ENCODE measurements around the gene ADAM23.
"Not testable (repeated sequence)": the region's sequence is repeated elsewhere in the genome, so short reads cannot be mapped to it uniquely, and the experiment has no call there.

Gene ADAM23, protein sequence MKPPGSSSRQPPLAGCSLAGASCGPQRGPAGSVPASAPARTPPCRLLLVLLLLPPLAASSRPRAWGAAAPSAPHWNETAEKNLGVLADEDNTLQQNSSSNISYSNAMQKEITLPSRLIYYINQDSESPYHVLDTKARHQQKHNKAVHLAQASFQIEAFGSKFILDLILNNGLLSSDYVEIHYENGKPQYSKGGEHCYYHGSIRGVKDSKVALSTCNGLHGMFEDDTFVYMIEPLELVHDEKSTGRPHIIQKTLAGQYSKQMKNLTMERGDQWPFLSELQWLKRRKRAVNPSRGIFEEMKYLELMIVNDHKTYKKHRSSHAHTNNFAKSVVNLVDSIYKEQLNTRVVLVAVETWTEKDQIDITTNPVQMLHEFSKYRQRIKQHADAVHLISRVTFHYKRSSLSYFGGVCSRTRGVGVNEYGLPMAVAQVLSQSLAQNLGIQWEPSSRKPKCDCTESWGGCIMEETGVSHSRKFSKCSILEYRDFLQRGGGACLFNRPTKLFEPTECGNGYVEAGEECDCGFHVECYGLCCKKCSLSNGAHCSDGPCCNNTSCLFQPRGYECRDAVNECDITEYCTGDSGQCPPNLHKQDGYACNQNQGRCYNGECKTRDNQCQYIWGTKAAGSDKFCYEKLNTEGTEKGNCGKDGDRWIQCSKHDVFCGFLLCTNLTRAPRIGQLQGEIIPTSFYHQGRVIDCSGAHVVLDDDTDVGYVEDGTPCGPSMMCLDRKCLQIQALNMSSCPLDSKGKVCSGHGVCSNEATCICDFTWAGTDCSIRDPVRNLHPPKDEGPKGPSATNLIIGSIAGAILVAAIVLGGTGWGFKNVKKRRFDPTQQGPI

GRCh38 chr2:206442833-206443734 is at the start of gene ADAM23:
Gene ADAM23, plus strand, starts transcription at chr2:206443532. Its CDS starts 335 bp downstream, at chr2:206443867.
- peaks cover 18 to 37% (median 33%) of the 10 kb centered on the region in 5 donors for H3K27me3 ChIP-seq (ENCODE audit: control insufficient read depth in 5 of 5, insufficient read depth in 4 of 5, low read length in 5 of 5)
- no peak within 1 kb of the TSS for H3K9ac ChIP-seq (ENCODE audit: low read length in 5 of 5)
- H3K27ac ChIP-seq (ENCODE audit: low read depth, low read length), result no peak within 1 kb of the TSS
- no peaks in the 10 kb centered on the region for H3K9me3 ChIP-seq (ENCODE audit: control insufficient read depth in 5 of 5, low read length in 5 of 5)
- H3K4me1 ChIP-seq (ENCODE audit: control insufficient read depth in 5 of 5, insufficient read depth in 5 of 5, low read length in 5 of 5), result peaks cover 0 to 16% (median 14%) of the 10 kb centered on the region in 5 donors
- H3K4me3 ChIP-seq (ENCODE audit: low read depth in 1 of 5, low read length in 5 of 5), result peak within 1 kb of the TSS in 4 of 5 donors; percentile 48 to 59 (median 56)
- no peaks in the 10 kb centered on the region for H3K36me3 ChIP-seq (ENCODE audit: control insufficient read depth in 5 of 5, insufficient read depth in 5 of 5, low read length in 5 of 5)

DNA sequence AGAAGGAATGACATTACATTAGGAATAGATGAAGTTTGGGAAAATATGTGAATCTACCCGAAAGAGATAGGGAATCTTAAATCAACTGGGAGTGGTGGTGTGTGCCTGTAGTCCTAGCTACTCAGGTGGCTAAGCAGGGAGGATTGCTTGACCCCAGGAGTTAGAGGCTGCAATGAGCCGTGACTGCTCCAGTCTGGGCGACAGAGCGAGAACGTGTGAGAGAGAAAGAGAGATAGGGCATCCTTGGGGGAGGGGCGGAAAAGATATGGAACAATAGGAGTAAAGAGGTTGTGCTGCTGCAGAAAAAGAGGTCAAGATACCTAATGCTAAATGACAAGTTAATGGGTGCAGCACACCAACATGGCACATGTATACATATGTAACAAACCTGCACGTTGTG is 47.1 kb upstream of the ADAM23 start:
- no peaks in the 10 kb centered on the region for H3K9me3 ChIP-seq (ENCODE audit: control insufficient read depth in 5 of 5, low read length in 5 of 5)
- H3K9ac ChIP-seq (ENCODE audit: low read length in 5 of 5), result no peak overlapping the region
- H3K4me3 ChIP-seq (ENCODE audit: low read depth in 1 of 5, low read length in 5 of 5), result no peak overlapping the region
- no peaks in the 10 kb centered on the region for H3K36me3 ChIP-seq (ENCODE audit: control insufficient read depth in 5 of 5, insufficient read depth in 5 of 5, low read length in 5 of 5)
- H3K27ac ChIP-seq (ENCODE audit: low read depth, low read length), result no peak overlapping the region
- H3K4me1 ChIP-seq (ENCODE audit: control insufficient read depth in 5 of 5, insufficient read depth in 5 of 5, low read length in 5 of 5), result no peaks in the 10 kb centered on the region
- no peaks in the 10 kb centered on the region for H3K27me3 ChIP-seq (ENCODE audit: control insufficient read depth in 5 of 5, insufficient read depth in 4 of 5, low read length in 5 of 5)

- H3K36me3 ChIP-seq (ENCODE audit: control insufficient read depth in 5 of 5, insufficient read depth in 5 of 5, low read length in 5 of 5); H3K9me3 ChIP-seq (ENCODE audit: control insufficient read depth in 5 of 5, low read length in 5 of 5); H3K27me3 ChIP-seq (ENCODE audit: control insufficient read depth in 5 of 5, insufficient read depth in 4 of 5, low read length in 5 of 5); H3K4me3 ChIP-seq (ENCODE audit: low read depth in 1 of 5, low read length in 5 of 5); H3K9ac ChIP-seq (ENCODE audit: low read length in 5 of 5); H3K4me1 ChIP-seq (ENCODE audit: control insufficient read depth in 5 of 5, insufficient read depth in 5 of 5, low read length in 5 of 5); H3K27ac ChIP-seq (ENCODE audit: low read depth, low read length): not testable (repeated sequence)
Observed at GRCh38 chr2:206402956-206403569, 40.3 kb upstream of the ADAM23 start.

DNA sequence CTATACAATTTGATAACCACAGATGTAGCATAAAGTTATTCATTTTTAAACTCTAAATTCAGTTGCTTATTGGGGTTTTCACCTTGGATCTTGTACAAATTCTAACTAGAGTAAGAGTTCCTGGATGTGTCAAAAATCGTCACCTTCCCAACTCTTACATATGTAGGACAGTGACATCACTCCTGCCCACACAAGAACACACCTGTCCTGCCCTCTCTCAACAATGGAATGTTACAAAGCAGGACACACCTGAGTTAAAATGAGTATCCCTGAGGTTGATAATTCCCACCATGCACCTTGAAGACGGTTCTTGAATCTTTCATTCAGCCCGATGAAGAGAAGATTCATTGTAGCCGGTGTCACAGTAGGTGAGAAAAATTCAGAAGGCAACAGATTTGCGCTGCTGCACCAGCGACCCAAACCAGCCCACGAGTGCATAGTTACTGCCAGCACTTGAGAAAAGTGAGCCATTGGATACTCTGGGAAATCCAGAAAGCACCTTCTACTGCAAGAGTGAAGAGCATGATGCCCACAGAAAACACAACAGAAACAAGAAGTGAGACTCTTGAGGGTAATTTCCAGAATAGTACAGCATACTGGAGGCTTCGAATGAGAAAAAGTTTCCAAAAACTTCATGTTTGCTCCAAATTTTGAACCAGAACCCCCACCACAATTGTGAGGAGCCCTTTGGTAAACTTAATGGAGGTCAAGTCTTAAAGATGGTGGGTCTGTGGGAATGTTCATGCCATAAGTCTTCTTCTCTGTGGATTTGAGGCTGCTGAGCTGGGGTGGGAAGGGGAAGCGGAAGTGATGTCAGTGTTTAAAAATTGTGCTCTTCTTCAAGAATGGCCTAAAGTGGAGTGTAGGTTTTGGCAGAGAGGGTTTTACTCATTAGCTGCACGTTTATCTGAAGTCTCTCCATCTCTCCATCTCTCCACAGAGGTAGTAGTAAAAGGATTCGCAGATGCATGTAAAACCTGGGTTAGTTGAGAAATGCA is 34.7 kb upstream of the ADAM23 start:
- no peak overlapping the region for H3K4me3 ChIP-seq (ENCODE audit: low read depth in 1 of 5, low read length in 5 of 5)
- H3K27ac ChIP-seq (ENCODE audit: low read depth, low read length), result no peak overlapping the region
- no peaks in the 10 kb centered on the region for H3K27me3 ChIP-seq (ENCODE audit: control insufficient read depth in 5 of 5, insufficient read depth in 4 of 5, low read length in 5 of 5)
- no peaks in the 10 kb centered on the region for H3K36me3 ChIP-seq (ENCODE audit: control insufficient read depth in 5 of 5, insufficient read depth in 5 of 5, low read length in 5 of 5)
- peaks cover 0 to 7% (median 2%) of the 10 kb centered on the region in 5 donors for H3K9me3 ChIP-seq (ENCODE audit: control insufficient read depth in 5 of 5, low read length in 5 of 5)
- no peaks in the 10 kb centered on the region for H3K4me1 ChIP-seq (ENCODE audit: control insufficient read depth in 5 of 5, insufficient read depth in 5 of 5, low read length in 5 of 5)
- no peak overlapping the region for H3K9ac ChIP-seq (ENCODE audit: low read length in 5 of 5)

- Histone ChIP-seq H3K36me3 (ENCODE audit: control insufficient read depth in 5 of 5, insufficient read depth in 5 of 5, low read length in 5 of 5) (no peaks in the 10 kb centered on the region), H3K9me3 (ENCODE audit: control insufficient read depth in 5 of 5, low read length in 5 of 5) (peaks cover 0 to 7% (median 2%) of the 10 kb centered on the region in 5 donors), H3K4me3 (ENCODE audit: low read depth in 1 of 5, low read length in 5 of 5) (no peak overlapping the region), H3K27me3 (ENCODE audit: control insufficient read depth in 5 of 5, insufficient read depth in 4 of 5, low read length in 5 of 5) (no peaks in the 10 kb centered on the region), H3K27ac (ENCODE audit: low read depth, low read length) (no peak overlapping the region), H3K4me1 (ENCODE audit: control insufficient read depth in 5 of 5, insufficient read depth in 5 of 5, low read length in 5 of 5) (no peaks in the 10 kb centered on the region), H3K9ac (ENCODE audit: low read length in 5 of 5) (no peak overlapping the region)
Observed at GRCh38 chr2:206410714-206411113, 32.6 kb upstream of the ADAM23 start.

GRCh38 chr2:206415618-206416243 is 27.6 kb upstream of the ADAM23 start:
- H3K4me3 ChIP-seq (ENCODE audit: low read depth in 1 of 5, low read length in 5 of 5), result no peak overlapping the region
- H3K9me3 ChIP-seq (ENCODE audit: control insufficient read depth in 5 of 5, low read length in 5 of 5), result peaks cover under 1 to 7% (median 4%) of the 10 kb centered on the region in 5 donors
- no peaks in the 10 kb centered on the region for H3K4me1 ChIP-seq (ENCODE audit: control insufficient read depth in 5 of 5, insufficient read depth in 5 of 5, low read length in 5 of 5)
- no peak overlapping the region for H3K27ac ChIP-seq (ENCODE audit: low read depth, low read length)
- no peaks in the 10 kb centered on the region for H3K27me3 ChIP-seq (ENCODE audit: control insufficient read depth in 5 of 5, insufficient read depth in 4 of 5, low read length in 5 of 5)
- no peak overlapping the region for H3K9ac ChIP-seq (ENCODE audit: low read length in 5 of 5)
- H3K36me3 ChIP-seq (ENCODE audit: control insufficient read depth in 5 of 5, insufficient read depth in 5 of 5, low read length in 5 of 5), result no peaks in the 10 kb centered on the region

- H3K27me3 ChIP-seq (ENCODE audit: control insufficient read depth in 5 of 5, insufficient read depth in 4 of 5, low read length in 5 of 5), result no peaks in the 10 kb centered on the region
- no peak overlapping the region for H3K27ac ChIP-seq (ENCODE audit: low read depth, low read length)
- no peak overlapping the region for H3K4me3 ChIP-seq (ENCODE audit: low read depth in 1 of 5, low read length in 5 of 5)
- no peak overlapping the region for H3K9ac ChIP-seq (ENCODE audit: low read length in 5 of 5)
- H3K36me3 ChIP-seq (ENCODE audit: control insufficient read depth in 5 of 5, insufficient read depth in 5 of 5, low read length in 5 of 5), result no peaks in the 10 kb centered on the region
- H3K9me3 ChIP-seq (ENCODE audit: control insufficient read depth in 5 of 5, low read length in 5 of 5), result peaks cover 0 to 6% (median 4%) of the 10 kb centered on the region in 5 donors
- no peaks in the 10 kb centered on the region for H3K4me1 ChIP-seq (ENCODE audit: control insufficient read depth in 5 of 5, insufficient read depth in 5 of 5, low read length in 5 of 5)
Observed at GRCh38 chr2:206418968-206419367, 24.4 kb upstream of the ADAM23 start.

DNA sequence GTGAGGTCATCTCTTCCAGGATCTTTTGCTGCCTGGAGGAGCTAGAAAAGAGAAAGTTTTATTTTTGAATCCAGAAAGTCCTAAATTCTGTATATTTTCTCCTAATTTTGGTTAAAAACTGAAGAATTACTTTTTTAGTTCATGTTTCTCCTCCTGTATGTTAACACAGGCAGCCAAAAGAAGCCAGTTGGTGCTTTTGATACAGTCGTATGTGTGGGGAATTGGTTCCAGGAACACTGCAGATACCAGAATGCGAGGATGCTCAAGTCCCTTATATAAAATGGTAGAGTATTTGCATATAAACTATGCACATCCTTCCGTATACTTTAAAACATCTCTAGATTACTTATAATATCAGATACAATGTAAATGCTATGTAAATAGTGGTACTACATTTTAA is 22.6 kb upstream of the ADAM23 start:
- no peak overlapping the region for H3K27ac ChIP-seq (ENCODE audit: low read depth, low read length)
- H3K36me3 ChIP-seq (ENCODE audit: control insufficient read depth in 5 of 5, insufficient read depth in 5 of 5, low read length in 5 of 5), result no peaks in the 10 kb centered on the region
- H3K4me3 ChIP-seq (ENCODE audit: low read depth in 1 of 5, low read length in 5 of 5), result no peak overlapping the region
- peaks cover 0 to 6% (median 4%) of the 10 kb centered on the region in 5 donors for H3K9me3 ChIP-seq (ENCODE audit: control insufficient read depth in 5 of 5, low read length in 5 of 5)
- H3K4me1 ChIP-seq (ENCODE audit: control insufficient read depth in 5 of 5, insufficient read depth in 5 of 5, low read length in 5 of 5), result no peaks in the 10 kb centered on the region
- H3K27me3 ChIP-seq (ENCODE audit: control insufficient read depth in 5 of 5, insufficient read depth in 4 of 5, low read length in 5 of 5), result no peaks in the 10 kb centered on the region
- no peak overlapping the region for H3K9ac ChIP-seq (ENCODE audit: low read length in 5 of 5)
